ENCODE data around the gene ARID2.

Gene ARID2

DNA sequence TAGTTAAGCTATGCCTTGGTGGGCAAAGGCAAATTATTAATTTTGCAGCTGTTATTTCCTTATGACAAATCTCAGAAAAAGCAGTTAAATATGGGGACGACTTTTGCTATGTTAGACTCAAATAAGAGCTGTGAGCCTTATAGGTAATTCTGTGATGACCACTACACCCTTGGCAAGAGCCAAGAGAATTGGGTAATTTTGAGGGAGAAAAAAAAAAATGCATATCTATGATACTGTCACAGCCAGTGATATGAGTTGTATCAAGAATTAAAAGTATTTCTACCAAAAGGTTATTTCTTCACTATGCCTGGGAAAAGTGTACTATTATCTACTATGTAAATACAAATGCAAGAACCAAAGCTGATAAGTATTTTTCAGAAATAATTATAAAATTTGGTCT lies 216.9 kb downstream of the ARID2 start:
- DNase-seq, result no peak

DNA sequence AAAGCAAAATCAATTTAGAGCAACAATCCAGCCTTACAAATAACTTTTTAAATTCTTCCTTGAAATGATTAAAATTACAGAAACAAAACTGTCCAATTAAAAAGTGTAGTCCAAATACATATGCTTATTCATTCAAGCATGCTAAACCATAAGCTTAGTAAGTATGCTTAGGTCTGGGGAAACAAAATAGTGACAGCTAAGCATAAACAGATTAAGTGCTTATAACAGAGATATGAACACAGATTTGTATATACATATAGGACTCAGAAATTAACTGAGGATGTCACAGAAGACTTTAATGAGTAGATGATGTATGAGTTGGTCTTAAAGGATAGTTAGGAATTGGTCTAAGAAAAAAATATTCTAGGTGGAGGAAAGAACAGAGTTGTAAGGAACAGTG lies 219.0 kb downstream of the ARID2 start:
- no peak for DNase-seq

Data from NCI-H1417 (cell line).